Sciatic nerve (tissue), 2 donors: ENCODE results near the gene CDS1. TPM values are rescaled to one million over a fixed set of nuclear protein-coding genes. Genes with fewer than 3 reads are reported as not detected.

Source experiments
- ATAC-seq: fragments of 200-7000 bp; cut with Tn5 transposase; one replicate; pipeline ENCODE4 v1.9.1; 2020; ENCODE audit warnings: mild to moderate bottlenecking, moderate library complexity
- DNase-seq: peaks from one replicate; pipeline ENCODE4 v3.0.0-alpha.2; 2020; ENCODE audit warnings: low spot score
- intact Hi-C: fragments of 100-400 bp; cut with DNase I; formaldehyde crosslinking; loops from one replicate; pipeline ENCODE4 v1.14.2; 2022
- total RNA-seq: library from RNA; stranded (reverse); fragmentation: NEBNext Ultra II Directional; extraction: Animal tissue kit (Norgen Biotek cat#: 25700); gene quantifications from one replicate; pipeline ENCODE4 v1.2.1, GENCODE V29; 2021
- donor health status: DM: no; HTN: no; CAD: no.
- donor health status: DM: no; HTN: no; CAD: no.

CDS1 gene
- total RNA-seq, 1 donor from 2014 or later: 0.31 TPM

DNA sequence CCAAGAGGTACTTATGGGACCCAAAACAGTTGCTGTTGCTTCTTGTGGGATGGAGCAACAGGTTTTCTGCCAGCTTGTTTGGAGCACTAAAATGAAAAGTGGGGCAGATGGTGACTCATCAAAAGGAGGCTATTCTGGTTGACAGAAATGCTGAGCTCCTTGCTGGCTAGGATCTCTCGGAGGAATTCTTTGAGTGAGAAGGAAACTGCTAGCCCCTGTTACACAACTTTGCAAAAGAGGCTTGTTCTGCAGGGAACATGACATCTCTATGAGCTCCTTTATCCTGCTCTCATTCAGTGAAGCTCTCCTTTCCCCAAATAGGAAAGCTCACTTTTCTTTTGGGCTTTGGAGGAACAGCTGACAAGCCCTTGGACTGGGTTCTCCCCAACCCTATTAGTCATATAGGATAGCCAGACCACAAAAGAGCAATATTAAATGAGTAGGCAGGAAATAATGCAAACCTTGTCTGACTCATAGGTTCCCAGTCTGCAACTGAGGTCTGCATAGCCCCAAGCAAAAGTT is 108.3 kb downstream of the CDS1 start:
- intact Hi-C loops: no loop called here
- no peak for DNase-seq

GRCh38 chr4:84691800-84692199 is 108.9 kb downstream of the CDS1 start:
- ATAC-seq: no peak
- intact Hi-C loops: no loop called here
- no peak for DNase-seq

More for the DNA sequence above, 108.3 kb downstream of the CDS1 start:
- peak; percentile 74 for ATAC-seq

GRCh38 chr4:84697159-84697558 is 114.2 kb downstream of the CDS1 start:
- ATAC-seq (no peak), DNase-seq (no peak)
- intact Hi-C loops: no loop called here

DNA sequence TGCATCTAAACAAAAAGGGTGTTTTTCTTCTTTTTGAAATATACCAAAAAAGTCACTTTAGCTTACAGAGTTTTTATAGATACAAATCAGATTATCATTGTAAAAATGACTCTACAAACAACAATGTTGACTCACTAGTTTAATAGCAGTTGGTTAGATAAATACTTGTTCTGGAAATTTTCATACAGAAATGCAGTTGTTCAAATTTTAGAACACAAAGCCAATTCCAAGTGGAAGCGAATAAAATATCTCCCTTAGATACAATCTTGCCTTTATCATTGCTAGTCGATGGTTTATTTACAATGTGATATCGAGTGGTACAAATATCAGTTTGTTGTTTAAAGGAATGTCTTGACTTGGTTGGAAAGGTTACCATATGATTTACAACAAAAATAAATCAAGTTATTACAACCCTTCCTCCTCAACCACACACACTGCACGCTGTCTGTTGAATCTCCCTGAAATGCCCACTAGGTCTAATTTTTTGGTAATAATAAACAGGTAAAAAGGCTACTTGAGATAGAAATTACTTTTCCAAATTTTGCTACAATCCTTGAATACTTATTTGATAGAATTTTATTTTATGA is 114.8 kb downstream of the CDS1 start:
- no peak for DNase-seq
- intact Hi-C loops: no loop called here
- no peak for ATAC-seq

- ATAC-seq: no peak
- DNase-seq: no peak
- intact Hi-C loops: no loop called here
These were observed 116.2 kb downstream of the CDS1 start for GRCh38 chr4:84699001-84699671.

Other genes starting within 250 kb of the CDS1 start
- not detected for gene NKX6-1, start 83.8 kb upstream of the CDS1 start, total RNA-seq